Panc1 (cell line): ENCODE measurements around the gene EP300. TPM values are rescaled to one million over a fixed set of nuclear protein-coding genes. Genes with fewer than 3 reads are reported as not detected.

Experiments
- ATAC-seq: fragments of 200-7000 bp; cut with Tn5 transposase; 2 replicates; pipeline ENCODE4 v1.9.1; 2020; ENCODE audit warnings: mild to moderate bottlenecking, moderate library complexity
- BruUV-seq: library from RNA; stranded (reverse); fragments of 400-500 nt; replicated peaks from 2 replicates; lab custom pipeline; 2021; lab: Mats Ljungman, UMichigan
- CTCF ChIA-PET: fragments of 300-600 bp; sonication (Branson Sonifier 250); formaldehyde crosslinking; loops from one replicate; lab custom pipeline; 2022; ENCODE audit warnings: antibody characterized with exemption; lab: Charles Lee
- POLR2A ChIA-PET: fragments of 300-600 bp; sonication (Branson Sonifier 250); formaldehyde crosslinking; loops from one replicate; lab custom pipeline; 2022; ENCODE audit warnings: antibody characterized with exemption; lab: Charles Lee
- DNase-seq: peaks from one replicate; pipeline ENCODE4 v3.0.0-alpha.2; 2010; ENCODE audit warnings: low read depth, low spot score
- H3K27ac ChIP-seq: 2 replicates; pipeline ENCODE4 v1.5.1; 2011; ENCODE audit warnings: mild to moderate bottlenecking, low read length, inconsistent platforms
- H3K27me3 ChIP-seq: fragments of 200-500 bp; sonication (Bioruptor generic); 2 replicates; pipeline ENCODE4 v1.6.0; 2014; ENCODE audit warnings: low read length, inconsistent platforms; ENCODE audit not compliant: control insufficient read depth, insufficient read depth
- H3K36me3 ChIP-seq: fragments of 200-500 bp; sonication (Bioruptor generic); 2 replicates; pipeline ENCODE4 v1.5.1; 2014; ENCODE audit warnings: inconsistent platforms, mild to moderate bottlenecking, low read length, moderate library complexity; ENCODE audit not compliant: control insufficient read depth, insufficient read depth
- H3K4me1 ChIP-seq: 2 replicates; pipeline ENCODE4 v1.5.1; 2011; ENCODE audit warnings: inconsistent platforms, mild to moderate bottlenecking, low read length, moderate library complexity; ENCODE audit not compliant: control insufficient read depth, insufficient read depth
- H3K4me3 ChIP-seq, 2 experiments: 2 replicates each; pipeline ENCODE4 v1.5.1; 2011 to 2012; ENCODE audit warnings: low read depth in 2 of 2, low read length in 2 of 2, mild to moderate bottlenecking in 2 of 2, inconsistent platforms in 1 of 2, moderate library complexity in 1 of 2
- H3K9me3 ChIP-seq: fragments of 200-500 bp; sonication (Bioruptor generic); 2 replicates; pipeline ENCODE4 v1.5.1; 2014; ENCODE audit warnings: low read depth, mild to moderate bottlenecking, inconsistent platforms, low read length, moderate library complexity; ENCODE audit not compliant: control insufficient read depth, insufficient read depth
- CTCF ChIP-seq: fragments of 450-650 bp; IDR thresholded peaks from 2 replicates; pipeline ENCODE4 v1.5.1; 2017; ENCODE audit warnings: mild to moderate bottlenecking
- POLR2AphosphoS5 ChIP-seq: IDR thresholded peaks from 2 replicates; pipeline ENCODE4 v1.6.1; 2012; ENCODE audit warnings: mild to moderate bottlenecking, low read depth, low read length, moderate library complexity
- REST ChIP-seq, 2 experiments: IDR thresholded peaks; 2 replicates each; pipeline ENCODE4 v1.6.1; 2011 to 2012; ENCODE audit warnings: low read depth in 2 of 2, control low read depth in 1 of 2, low read length in 1 of 2, mild to moderate bottlenecking in 1 of 2, moderate library complexity in 1 of 2; ENCODE audit not compliant: insufficient read depth in 1 of 2
- SIN3A ChIP-seq: IDR thresholded peaks from 2 replicates; pipeline ENCODE4 v1.6.1; 2012; ENCODE audit warnings: low read depth, mild to moderate bottlenecking, low read length, moderate library complexity, borderline replicate concordance; ENCODE audit not compliant: insufficient read depth
- TCF7L2 ChIP-seq: IDR thresholded peaks from 2 replicates; pipeline ENCODE4 v1.6.1; 2011; ENCODE audit warnings: mild to moderate bottlenecking, low read depth, low read length, inconsistent platforms
- in situ Hi-C: cut with HindIII; loops from 2 replicates; pipeline ENCODE4 v1.10.0; 2016; ENCODE audit warnings: low sequenced_read_pairs, low pct_unique_long_range_greater_than_20kb
- intact Hi-C: fragments of 100-400 bp; cut with micrococcal nuclease; formaldehyde crosslinking; loops from one replicate; pipeline ENCODE4 v1.10.0; 2022; ENCODE audit not compliant: unreplicated experiment
- total RNA-seq: library from RNA; stranded (reverse); gene quantifications from one replicate; pipeline ENCODE4 v1.2.1, GENCODE V29; 2021; ENCODE audit not compliant: unreplicated experiment

EP300 gene
- total RNA-seq, 1 experiment from 2014 or later, result 46.8 TPM

- POLR2A ChIA-PET, result no interaction called here
- H3K4me1 ChIP-seq, result no peaks in the 10 kb centered on the region; the same call in 1 of the 2 replicates
- BruUV-seq, result no TSS peak
- TF ChIP-seq TCF7L2 (no peak), REST (IDR thresholded peaks at IDR 0.05; ENCODE audit: insufficient read depth in 1 of 2, low read depth in 2 of 2, low read length in 1 of 2) (no peak)
- in situ Hi-C loops, result no loop called here
- no peak overlapping the region for H3K4me3 ChIP-seq
- DNase-seq (no peak), ATAC-seq (no peak)
- H3K27ac ChIP-seq, result no peak overlapping the region
- CTCF ChIA-PET, result no interaction called here
- peaks cover 7% of the 10 kb centered on the region for H3K36me3 ChIP-seq
- no peaks in the 10 kb centered on the region for H3K9me3 ChIP-seq
- intact Hi-C loops, result no loop called here
- H3K27me3 ChIP-seq, result no peaks in the 10 kb centered on the region
Measured at GRCh38 chr22:41116342-41116741, 23.9 kb downstream of the EP300 start.

GRCh38 chr22:41117127-41117965, 25.0 kb downstream of the EP300 start:
- intact Hi-C loops, result no loop called here
- ChIA-PET POLR2A (interaction anchor here (0.6 kb wide), 1 partner anchor 48 kb away, joined by 4 read pairs; no protein-coding TSS in a partner anchor), CTCF (no interaction called here)
- no peak overlapping the region for H3K27ac ChIP-seq
- in situ Hi-C loops, result no loop called here
- H3K9me3 ChIP-seq, result no peaks in the 10 kb centered on the region
- peaks cover 7% of the 10 kb centered on the region for H3K36me3 ChIP-seq
- TF ChIP-seq REST (IDR thresholded peaks at IDR 0.05; ENCODE audit: insufficient read depth in 1 of 2, low read depth in 2 of 2, low read length in 1 of 2) (no peak), CTCF (no peak), POLR2AphosphoS5 (no peak), TCF7L2 (no peak), SIN3A (no peak)
- no peaks in the 10 kb centered on the region for H3K27me3 ChIP-seq
- no peak for DNase-seq
- H3K4me3 ChIP-seq, result no peak overlapping the region
- no peak for ATAC-seq
- BruUV-seq, result no TSS peak
- no peaks in the 10 kb centered on the region; the same call in 1 of the 2 replicates for H3K4me1 ChIP-seq
